ENCODE measurements around the gene C12orf42.

Gene C12orf42

DNA sequence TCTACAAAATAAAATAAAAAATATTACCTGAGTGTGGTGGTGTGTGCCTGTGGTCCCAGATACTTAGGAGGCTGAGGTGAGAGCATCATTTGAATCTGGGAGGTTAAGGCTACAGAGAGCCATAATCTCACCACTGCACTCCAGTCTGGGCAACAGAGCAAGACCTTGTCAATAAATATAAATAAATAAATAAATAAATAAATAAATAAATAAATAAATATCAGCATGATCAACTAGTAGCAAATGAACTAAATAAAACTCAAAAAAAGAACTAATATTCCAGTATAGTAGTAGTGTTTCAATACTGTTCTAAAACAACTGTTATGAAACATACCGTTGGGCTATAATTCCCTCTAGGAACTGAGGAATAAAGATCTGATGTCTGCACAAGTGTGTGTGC, 74.4 kb downstream of the C12orf42 start:
- no peak for TF ChIP-seq GATA2 (IDR thresholded peaks at IDR 0.05; ENCODE audit: low read depth, low read length)
- no peak for TF ChIP-seq GATA3 (IDR thresholded peaks at IDR 0.05; ENCODE audit: low read depth, low read length)

DNA sequence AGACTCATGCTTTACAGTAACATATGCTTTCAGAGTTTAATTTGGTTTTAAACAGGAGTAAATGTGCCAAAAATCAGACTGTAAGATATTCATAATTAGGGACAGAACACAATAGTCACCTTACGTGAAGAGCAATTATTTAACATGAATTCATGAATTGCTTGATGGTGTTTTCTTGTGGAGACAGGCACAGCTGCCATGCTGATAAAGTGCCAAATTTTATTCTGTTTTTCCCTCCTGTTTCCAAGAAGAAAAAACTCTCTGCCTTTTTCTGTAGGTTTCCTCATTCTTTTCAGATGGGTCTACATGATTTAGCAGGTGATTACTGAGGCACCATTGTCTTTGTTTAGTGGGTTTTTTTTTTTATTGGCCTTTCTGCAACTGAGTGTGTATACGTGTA, 80.1 kb downstream of the C12orf42 start:
- TF ChIP-seq GATA2 (IDR thresholded peaks at IDR 0.05; ENCODE audit: low read depth, low read length) (no peak), GATA3 (IDR thresholded peaks at IDR 0.05; ENCODE audit: low read depth, low read length) (no peak)

DNA sequence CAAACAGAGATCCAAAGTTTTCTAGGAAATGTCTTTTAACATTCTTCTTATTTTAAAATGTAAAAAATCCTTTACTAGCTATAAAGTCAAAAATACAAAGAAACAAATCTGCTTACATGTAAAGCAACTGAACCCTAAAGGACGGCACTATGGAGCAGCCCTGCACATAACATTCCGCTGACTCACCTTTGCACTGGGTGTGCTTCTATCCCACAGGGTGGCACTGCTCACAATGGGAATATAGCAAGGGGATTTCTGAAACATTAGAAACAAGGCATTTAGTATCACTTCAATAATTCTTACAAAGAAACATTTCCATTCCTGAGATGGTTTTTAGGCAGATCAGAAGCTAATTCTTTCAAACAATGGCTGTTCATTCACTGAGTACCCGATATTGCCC, 94.3 kb downstream of the C12orf42 start:
- TF ChIP-seq GATA2 (IDR thresholded peaks at IDR 0.05; ENCODE audit: low read depth, low read length) (no peak), GATA3 (IDR thresholded peaks at IDR 0.05; ENCODE audit: low read depth, low read length) (no peak)

- TF ChIP-seq GATA3 (IDR thresholded peaks at IDR 0.05; ENCODE audit: low read depth, low read length) (no peak), GATA2 (IDR thresholded peaks at IDR 0.05; ENCODE audit: low read depth, low read length) (no peak)
Measured at GRCh38 chr12:103399986-103400385, 95.8 kb downstream of the C12orf42 start.

GRCh38 chr12:103397536-103397935, 98.2 kb downstream of the C12orf42 start:
- TF ChIP-seq GATA3 (IDR thresholded peaks at IDR 0.05; ENCODE audit: low read depth, low read length): no peak
- no peak; the same call in 1 of the 2 replicates for TF ChIP-seq GATA2 (IDR thresholded peaks at IDR 0.05; ENCODE audit: low read depth, low read length)

DNA sequence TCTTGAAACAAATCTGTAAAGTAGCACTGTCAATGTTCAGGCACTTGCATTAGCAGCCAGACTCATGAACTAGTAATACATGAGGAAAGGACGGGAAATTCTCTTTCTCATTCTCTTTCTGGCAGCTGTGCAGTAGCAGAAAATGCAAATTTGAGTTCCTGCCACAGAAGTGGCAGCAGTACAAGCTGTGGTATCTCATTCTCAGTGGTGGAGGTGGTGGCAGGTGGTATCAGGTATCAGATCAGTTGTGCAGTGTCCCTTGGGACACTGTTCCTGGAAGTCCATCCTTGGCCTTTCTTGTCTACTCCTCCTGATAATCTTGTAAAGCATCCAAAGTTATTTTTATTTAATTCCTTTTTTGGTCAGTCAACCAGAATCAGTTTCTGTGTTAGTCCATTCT, 103.0 kb downstream of the C12orf42 start:
- TF ChIP-seq GATA3 (IDR thresholded peaks at IDR 0.05; ENCODE audit: low read depth, low read length): no peak
- no peak for TF ChIP-seq GATA2 (IDR thresholded peaks at IDR 0.05; ENCODE audit: low read depth, low read length)

DNA sequence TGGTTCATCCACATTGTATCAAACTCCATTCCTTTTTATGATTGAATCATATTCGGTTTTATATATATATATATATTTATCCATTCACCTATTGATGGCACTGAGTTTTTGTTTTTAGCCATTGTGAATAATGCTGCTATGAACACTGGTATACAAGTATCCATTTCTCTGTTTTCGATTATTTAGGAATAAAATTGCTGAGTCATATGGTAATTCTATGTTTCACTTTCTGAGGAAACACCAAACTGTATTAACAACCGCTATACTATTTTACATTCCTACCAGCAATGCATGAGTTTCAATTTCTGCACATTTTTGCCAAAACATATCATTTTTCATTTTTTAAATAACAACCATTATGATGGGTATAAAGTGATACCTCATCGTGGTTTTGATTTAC, 104.7 kb downstream of the C12orf42 start:
- TF ChIP-seq GATA3 (IDR thresholded peaks at IDR 0.05; ENCODE audit: low read depth, low read length) (no peak), GATA2 (IDR thresholded peaks at IDR 0.05; ENCODE audit: low read depth, low read length) (no peak)

DNA sequence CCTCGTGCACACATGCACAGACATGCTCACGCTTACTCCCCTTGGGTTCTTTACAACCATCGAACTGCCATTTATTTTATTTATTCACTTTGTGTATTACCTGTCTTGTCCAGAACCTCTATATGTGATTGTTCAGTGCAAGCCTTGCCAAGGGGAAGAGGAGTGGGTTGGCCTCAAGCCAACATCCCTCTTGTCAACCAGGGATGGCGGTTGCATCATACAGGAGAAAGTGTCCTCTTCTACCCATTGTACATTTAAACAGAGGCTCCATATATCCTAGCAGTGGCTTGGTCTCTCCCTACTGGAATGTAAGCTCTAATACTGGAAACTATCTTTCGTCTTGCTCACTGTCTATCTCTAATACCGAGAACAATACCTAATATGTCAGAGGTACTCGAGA, 108.4 kb downstream of the C12orf42 start:
- TF ChIP-seq GATA3 (IDR thresholded peaks at IDR 0.05; ENCODE audit: low read depth, low read length) (no peak), GATA2 (IDR thresholded peaks at IDR 0.05; ENCODE audit: low read depth, low read length) (no peak)

DNA sequence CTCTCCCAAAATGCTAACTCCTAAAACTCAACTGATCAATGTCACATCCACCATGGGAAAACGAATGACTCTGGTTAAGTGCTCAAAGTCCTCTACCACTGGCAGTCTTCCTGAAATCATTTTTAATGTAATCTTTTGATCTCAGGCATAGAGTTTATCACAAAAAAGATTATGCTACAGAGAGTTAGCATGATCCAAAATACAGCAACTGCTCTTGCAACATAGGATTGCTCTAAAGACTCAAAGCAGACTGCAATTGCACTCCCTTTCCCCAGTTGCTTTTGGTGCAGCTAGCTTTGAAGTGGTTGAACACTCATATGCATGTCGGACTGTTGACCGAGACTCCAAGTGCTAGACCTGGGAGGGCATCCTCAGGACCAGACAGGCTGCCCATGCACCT, 109.3 kb downstream of the C12orf42 start:
- peak; percentile 30; the same call in 1 of the 2 replicates for TF ChIP-seq GATA2 (IDR thresholded peaks at IDR 0.05; ENCODE audit: low read depth, low read length)
- no peak for TF ChIP-seq GATA3 (IDR thresholded peaks at IDR 0.05; ENCODE audit: low read depth, low read length)

DNA sequence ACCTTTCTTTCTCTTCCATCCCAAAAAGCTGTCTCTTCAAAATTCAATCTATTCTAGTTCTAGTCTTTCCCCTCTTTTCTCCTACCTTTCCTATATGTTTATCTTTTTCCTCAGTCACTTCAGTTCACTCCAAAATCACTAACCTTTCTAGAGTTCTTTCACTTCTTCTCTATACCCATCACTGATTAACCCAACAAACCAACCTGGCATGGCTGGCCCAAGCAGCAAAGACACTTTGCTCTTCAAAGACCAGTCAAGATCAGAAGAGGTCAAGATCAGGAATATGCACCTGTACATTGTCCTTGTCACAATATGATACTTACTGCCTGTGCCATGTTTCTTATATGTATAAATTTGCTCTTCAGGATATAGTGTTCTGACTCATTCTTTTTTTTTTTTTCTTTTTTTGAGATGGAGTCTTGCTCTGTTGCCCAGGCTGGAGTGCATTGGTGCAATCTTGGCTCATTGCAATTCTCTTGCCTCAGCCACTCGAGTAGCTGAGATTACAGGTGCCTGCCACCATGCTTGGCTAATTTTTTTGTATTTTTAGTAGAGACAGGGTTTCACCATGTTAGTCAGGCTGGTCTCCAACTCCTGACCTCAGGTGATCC, 112.9 kb downstream of the C12orf42 start:
- no peak for TF ChIP-seq GATA3 (IDR thresholded peaks at IDR 0.05; ENCODE audit: low read depth, low read length)

DNA sequence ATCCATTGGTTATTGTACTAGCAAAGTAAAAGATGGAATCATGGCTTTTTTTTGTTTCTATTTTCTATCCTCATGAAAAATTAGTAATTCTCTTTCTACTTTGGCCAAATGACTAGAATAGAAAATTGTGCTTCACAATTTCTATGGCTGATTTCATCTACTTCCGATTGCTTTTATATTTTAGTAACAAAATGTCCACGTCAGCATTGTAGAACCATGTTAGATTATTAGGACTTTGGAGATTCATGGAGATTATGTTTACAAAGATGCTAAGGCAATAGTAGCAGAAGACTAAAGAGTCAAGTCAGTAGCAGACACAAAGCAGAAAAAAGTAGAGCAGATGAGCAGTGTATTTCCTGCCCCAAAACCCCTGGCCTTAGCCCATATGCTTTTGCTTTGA, 113.6 kb downstream of the C12orf42 start:
- no peak for TF ChIP-seq GATA3 (IDR thresholded peaks at IDR 0.05; ENCODE audit: low read depth, low read length)
- no peak for TF ChIP-seq GATA2 (IDR thresholded peaks at IDR 0.05; ENCODE audit: low read depth, low read length)

GRCh38 chr12:103379670-103380069, 116.1 kb downstream of the C12orf42 start:
- TF ChIP-seq GATA3 (IDR thresholded peaks at IDR 0.05; ENCODE audit: low read depth, low read length) (no peak), GATA2 (IDR thresholded peaks at IDR 0.05; ENCODE audit: low read depth, low read length) (no peak)

GRCh38 chr12:103373088-103373523, 122.7 kb downstream of the C12orf42 start:
- TF ChIP-seq GATA2 (IDR thresholded peaks at IDR 0.05; ENCODE audit: low read depth, low read length) (no peak), GATA3 (IDR thresholded peaks at IDR 0.05; ENCODE audit: low read depth, low read length) (no peak)

DNA sequence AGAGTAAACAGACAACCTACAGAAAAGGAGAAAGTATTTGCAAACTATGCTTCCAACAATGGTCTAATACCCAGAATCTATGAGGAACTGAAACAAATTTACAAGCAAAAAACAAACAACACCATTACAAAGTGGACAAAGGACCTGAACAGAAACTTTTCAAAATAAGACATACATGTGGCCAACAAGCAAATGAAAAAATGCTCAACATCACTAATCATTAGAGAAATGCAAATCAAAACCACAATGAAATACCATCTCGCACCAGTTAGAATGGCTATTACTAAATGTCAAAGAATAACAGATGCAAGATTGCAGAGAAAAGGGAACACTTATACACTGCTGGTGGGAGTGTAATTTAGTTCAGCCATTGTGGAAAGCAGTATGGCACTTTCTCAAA, 125.8 kb downstream of the C12orf42 start:
- TF ChIP-seq GATA2 (IDR thresholded peaks at IDR 0.05; ENCODE audit: low read depth, low read length) (no peak), GATA3 (IDR thresholded peaks at IDR 0.05; ENCODE audit: low read depth, low read length) (no peak)

- TF ChIP-seq GATA2 (IDR thresholded peaks at IDR 0.05; ENCODE audit: low read depth, low read length): no peak
- no peak for TF ChIP-seq GATA3 (IDR thresholded peaks at IDR 0.05; ENCODE audit: low read depth, low read length)
Measured at GRCh38 chr12:103368167-103368566, 127.6 kb downstream of the C12orf42 start.

DNA sequence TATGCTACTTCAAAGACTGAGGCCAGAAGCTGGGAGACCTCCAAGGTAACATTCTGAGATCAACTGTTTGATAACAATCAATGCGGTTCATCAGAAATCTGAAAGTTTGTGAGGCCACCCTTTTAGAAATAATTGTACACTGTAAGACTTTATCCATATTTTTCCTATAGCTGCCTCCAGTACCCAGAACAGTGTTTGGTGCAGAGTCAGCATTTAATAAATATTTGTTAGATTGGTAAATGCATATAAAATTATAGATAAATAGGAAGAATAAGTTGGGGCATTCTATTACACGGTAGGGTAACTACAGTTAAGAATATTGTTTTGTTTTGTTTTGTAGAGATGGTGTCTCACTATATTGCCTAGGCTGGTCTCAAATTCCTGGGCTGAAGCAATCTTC, 141.4 kb downstream of the C12orf42 start:
- TF ChIP-seq GATA3 (IDR thresholded peaks at IDR 0.05; ENCODE audit: low read depth, low read length): no peak

All from SH-SY5Y (cell line).